Measurements from ENCODE around the gene QKI.
A peak's percentile ranks its signal among the peaks of the same experiment; 100 is the strongest.

Gene QKI

DNA sequence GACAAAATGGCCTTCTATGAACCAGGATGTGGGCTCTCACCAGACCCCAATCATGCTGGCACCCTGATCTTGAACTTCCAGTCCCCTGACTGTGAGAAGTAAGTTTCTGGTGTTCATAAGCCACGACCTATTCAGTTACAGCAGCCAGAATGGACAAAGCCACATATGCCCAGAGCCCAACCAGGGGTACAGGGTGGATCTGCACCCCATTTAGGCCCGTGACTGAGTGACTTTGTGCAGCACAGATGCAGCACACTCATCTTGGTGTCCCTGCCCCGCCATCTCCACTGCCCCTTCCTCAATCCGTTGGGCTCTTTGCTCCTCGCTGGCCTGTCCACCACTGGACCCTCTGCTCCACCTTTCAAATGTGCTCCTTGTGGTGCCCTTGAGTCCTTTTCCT, 205.6 kb downstream of the QKI start:
- DNase-seq (ENCODE audit: low read depth): no peak

DNA sequence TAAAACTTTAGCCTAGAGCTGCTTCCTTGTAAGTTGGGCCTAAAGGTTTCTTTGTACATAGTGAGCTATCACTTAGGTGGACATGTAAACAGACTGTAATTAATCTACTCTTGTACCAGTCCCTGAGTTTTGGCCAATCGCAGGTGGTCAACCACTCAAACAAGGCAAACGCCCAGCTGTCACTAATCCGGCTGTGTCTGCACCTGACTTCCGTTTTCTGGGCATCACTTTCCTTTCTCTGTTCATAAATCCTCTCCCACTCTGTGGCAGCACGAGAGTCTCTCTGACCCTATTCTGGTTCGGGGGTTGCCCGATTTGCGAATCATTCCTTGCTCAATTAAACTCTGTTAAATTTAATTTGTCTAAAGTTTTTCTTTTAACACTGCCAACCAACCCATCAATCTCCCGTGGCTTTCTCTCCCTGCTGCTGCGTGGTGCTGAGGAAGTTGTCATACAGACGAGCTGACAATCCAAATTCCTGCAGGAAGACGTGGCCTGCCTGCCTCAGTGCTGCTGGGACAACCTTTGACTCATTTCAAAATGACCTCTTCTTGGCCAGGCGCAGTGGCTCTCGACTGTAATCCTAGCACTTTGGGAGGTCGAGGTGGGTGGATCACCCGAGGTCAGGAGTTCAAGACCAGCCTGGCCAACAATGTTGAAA, 206.3 kb downstream of the QKI start:
- peak; percentile 12 for DNase-seq (ENCODE audit: low read depth)

DNA sequence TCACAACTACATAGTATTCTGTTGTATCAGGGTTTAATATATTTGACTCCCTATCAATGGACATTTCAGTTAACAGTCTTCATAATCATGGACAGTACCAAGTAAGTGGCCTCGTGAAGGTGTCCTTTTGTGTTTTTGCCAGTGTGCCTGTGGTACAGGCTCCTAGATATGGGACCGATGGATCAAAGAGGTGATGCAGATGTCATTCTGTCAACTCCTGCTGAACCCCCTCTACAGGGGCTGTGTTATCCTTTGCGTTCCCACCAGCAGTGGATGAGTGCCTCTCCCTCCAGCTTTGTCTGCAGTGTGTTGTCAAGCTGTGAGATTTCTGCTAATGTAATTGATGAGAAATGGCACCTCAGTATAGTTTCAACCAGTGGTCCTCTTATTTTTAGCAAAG, 210.7 kb downstream of the QKI start:
- DNase-seq (ENCODE audit: low read depth): no peak

DNA sequence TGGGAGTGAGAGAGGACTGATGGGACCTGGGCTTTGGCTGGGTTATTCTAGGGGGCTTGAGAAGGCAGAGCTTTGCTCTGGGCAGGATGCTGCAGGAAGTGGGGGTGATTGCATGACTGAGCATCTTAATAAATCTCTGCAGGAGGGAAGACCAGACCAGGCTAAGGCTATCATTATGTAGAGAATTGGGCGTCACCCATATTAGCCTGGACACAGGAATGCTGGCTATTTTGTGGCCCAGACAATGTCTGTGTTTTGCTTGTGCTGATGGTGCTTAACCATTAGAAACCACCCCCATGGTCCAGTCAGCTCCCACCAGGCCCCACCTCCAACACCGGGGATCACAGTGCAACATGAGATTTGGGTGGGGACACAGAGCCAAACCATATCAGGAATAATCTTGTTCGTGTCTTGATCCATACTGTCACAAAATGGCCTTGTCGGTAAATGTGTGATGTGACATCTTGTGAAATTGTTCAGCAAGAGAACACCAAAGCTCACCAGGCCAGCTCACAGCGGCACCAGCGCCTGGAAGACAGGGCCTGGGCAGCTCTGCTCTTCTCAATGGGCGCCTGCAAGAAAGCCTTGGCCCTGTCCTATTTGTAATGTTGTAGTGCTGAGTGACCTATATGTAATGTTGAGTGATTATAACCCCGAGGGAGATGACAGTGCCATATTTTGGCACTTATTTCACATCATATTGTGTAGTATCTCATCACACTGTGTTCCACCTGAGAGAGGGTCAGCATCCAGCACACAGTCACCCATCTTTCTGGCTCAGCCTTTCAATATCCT, 211.8 kb downstream of the QKI start:
- no peak for DNase-seq (ENCODE audit: low read depth)

GRCh38 chr6:163627274-163628062, 212.9 kb downstream of the QKI start:
- DNase-seq (ENCODE audit: low read depth): no peak
